SK-N-MC (cell line): Measurements from ENCODE around the gene DUOX2.

Experiments
- FOXP2 ChIP-seq: optimal IDR thresholded peaks from 2 replicates; pipeline ENCODE3; 2011; ENCODE audit warnings: mild to moderate bottlenecking, moderate library complexity; ENCODE audit not compliant: insufficient read depth; ENCODE audit errors: extremely low read length, control extremely low read depth
- POLR2AphosphoS5 ChIP-seq: IDR thresholded peaks from 2 replicates; pipeline ENCODE4 v1.6.1; 2012; ENCODE audit warnings: mild to moderate bottlenecking, low read depth, low read length, borderline replicate concordance

GRCh38 chr15:45110256-45110820 is 3.6 kb downstream of the DUOX2 start:
- no peak for TF ChIP-seq POLR2AphosphoS5
- no peak for TF ChIP-seq FOXP2
